NCI-H2029 (cell line): ENCODE results near the gene LUZP1.
"Not testable (repeated sequence)": the region's sequence is repeated elsewhere in the genome, so short reads cannot be mapped to it uniquely, and the experiment has no call there.

Experiments
- DNase-seq: peaks from one replicate; lab custom pipeline; 2025; lab: John Stamatoyannopoulos, UW

The LUZP1 gene

DNA sequence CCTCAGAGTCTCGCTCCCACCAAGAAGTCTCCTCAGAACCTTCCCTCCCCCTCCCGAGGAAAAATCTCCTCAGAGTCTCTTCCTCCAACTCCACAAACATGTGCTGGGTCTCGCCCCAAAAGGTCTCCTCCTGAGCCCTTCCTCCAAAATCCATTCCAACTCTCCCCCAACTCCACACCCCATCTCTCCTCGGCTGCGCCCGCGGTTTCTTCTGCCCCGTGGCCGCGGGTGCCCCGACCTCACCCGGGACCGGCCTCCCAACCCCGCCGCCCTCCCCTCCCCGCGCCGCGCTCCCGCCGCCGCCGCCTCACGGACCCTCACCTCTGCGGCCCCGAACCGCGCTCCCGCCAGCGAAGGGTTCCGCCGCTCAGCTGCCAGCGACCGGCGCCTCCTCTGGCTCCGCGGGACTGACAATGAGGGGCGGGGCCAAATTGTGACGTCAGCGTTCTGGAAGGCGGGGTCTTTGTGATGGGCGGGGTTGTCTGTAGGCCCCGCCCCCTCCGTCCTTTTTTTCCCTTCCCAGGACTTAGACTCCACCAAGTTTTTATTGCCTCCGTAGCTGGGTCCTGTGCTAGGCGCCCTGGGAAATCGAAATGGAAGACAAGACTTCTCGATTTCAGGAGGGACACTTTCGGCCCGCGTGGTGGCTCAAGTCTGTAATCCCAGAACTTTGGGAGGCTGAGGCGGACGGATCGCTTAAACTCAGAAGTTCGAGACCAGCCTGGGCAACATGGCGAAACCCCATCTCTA, at the start of gene LUZP1:
LUZP1 (minus strand) TSS at position 412 of the 750 bp plus-strand sequence.
- DNase-seq, result peak; percentile 39

DNA sequence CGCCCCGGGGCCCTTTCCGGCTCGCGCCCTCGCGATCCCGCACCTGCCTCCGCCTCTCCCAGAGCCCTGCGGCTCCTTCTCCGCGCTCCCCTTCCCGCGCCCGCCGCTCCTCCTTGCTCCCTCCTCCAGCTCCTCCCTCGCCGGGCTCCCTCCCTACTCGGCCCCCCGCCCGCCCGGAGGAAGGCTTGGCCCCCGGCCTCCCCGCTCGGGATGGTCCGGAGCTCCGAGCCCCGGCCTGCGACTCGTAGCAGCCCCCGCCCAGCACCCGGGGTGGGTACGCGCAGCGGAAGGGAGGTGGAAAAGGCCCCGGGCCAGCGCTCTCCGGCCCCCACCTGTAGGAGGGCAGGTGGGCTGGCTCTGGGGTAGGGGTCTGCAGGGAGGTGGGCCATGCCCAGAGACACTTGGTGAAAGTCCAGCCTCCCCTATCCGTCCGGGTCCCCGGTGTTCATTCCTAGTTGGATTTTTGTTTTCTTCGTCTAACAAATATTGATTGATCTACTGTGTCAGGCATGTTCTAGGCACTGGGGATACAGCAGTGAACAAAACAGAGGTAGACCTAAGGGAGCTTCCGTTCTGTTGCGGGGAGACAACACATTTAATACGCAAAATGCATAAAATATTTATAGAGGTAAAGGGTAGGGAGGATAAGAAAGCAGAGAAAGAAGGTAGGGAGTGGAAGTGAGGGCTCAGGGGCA, 48.9 kb upstream of the LUZP1 start, which contains the start of gene HTR1D:
HTR1D (minus strand) TSS at position 82 of the 695 bp plus-strand sequence. CDS start 23,283 bp downstream, outside the sequence.
- no peak for DNase-seq

DNA sequence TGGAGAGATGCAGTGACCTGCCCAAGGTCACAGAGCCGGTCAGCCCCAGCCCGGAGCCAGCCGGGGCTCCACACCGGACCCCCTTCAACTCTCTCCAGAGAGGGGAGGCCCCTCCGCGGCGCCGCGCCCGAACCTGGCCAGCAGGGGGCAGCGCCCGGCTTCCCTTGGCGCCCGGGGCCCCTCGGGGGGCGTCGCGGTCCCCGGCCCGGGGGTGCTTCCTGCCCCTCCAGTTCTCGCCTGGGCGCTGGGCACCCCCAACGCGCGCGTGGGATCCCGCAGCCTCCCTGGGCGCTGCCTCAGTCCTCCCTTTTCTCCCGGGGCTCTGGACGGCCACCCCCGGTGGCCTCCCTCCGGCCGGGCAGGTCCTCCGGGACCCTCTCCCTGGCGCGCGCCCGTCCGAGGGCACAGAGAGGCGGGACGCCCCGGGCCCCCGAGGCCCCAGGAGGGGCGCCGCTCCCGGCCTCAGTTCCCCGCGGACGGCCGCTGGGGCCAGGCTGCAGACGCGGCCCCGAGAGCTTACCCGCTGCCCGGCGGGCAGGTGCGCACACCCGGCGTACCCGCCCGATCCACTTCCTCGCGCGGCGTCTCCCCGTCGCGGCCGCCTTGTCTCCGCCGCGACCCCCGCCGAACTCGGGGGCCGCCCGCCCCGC, 48.2 kb upstream of the LUZP1 start:
- DNase-seq, result no peak

DNA sequence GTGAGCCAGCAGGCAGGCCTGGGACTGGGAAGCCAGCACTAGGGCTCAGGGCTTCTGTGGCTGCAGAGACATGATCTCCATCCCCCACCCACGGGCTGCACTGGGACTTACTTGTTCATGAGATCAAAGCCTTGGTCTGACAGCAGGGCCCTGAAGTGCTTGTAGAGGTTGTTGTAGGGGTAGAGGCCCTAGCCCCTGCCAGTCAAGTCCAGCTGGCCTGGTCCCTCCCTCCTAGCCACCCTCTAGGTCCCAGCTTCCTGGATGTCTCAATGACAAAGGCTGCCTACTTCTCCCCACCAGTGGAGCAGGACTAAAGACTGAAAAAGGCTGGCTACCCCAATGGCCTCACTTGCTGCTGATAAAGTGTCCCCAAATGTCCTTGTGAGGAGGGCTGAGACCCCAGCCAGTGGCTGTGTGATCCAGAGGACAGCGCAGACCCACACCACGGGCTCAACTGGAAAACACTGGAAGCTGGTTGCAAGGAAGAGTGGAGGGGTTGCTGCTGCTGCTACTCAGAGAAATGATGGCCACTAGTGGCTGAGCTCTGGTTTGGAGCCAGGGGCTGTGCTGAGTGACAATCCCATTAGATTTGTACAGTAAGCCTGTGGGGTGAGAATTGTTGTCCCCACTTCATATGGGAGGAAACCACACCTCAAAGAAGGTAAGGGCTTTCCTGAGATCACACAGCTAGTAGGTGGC, 47.2 kb upstream of the LUZP1 start:
- no peak for DNase-seq

DNA sequence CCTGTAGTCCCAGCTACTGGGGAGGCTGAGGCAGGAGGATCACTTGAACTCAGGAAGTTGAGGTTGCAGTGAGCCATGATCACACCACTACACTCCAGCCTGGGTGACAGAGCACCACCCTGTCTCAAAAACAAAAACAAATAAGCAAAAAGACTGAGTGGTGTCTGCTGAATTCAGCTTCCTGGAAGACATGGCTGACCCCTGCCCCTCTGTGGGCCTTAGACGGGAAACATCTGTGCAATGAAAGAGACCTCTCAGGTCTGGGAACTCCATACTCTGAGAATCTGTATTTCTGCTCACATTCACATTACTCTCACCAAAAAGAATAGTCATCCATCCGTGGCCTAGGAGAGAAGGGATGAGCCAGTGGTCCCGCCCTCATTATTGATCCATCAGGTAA, 46.6 kb upstream of the LUZP1 start:
- DNase-seq, result no peak

DNA sequence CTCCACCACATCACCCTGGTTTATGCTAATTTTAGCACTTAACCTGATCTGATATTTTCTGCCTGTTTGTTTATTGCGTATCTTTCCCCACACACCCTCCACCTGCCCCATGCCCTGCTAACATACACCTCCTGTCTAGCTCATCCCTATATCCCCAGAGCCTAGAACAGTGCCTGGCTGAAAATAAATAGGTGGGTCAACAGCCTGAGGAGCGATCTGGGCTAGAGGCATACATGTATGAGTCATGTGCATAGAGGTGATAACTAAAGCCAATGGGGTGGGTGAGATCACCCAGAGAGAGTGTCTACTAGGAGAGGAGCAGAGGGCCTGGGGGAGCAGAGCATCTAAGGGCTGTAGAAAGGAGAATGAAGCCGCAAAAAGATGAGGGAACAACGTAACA, 46.0 kb upstream of the LUZP1 start:
- DNase-seq, result no peak

DNA sequence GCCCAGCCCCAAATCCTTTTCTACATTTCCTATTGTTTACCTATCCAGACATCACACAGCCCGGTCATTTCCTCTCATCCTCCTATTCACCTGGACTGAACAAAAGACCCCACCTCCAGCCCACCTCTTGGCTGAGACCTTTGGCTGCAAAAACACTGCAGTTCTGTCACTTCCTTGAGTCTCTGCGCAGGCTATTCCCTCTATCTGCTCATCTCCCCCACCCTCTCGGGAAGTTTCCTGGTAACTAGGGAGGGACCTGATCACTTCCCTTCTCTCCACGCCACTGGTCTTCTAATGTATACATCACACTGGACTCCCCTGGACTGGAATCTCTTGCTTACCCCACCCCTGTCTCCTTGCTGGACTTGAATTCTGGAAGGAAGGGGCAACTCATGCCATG, 43.3 kb upstream of the LUZP1 start:
- DNase-seq, result no peak

DNA sequence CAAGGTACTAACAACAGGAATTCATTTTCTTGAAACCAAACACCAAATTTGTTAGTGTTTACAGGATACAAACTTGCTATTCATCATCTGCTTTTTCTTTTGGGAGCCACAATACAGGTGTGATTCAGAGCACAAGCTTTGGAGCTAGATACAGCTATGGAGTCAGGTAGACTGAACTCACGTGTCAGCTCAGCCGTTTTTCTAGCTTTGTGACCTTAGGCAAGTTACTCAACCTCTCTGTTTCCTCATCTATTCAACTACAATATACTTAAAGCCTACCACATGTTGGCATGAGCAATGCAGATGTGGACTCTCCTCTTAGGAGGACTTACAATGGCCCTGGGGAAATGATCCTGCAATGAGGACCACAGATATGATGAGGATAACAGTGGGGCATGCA, 42.3 kb upstream of the LUZP1 start:
- DNase-seq, result no peak

DNA sequence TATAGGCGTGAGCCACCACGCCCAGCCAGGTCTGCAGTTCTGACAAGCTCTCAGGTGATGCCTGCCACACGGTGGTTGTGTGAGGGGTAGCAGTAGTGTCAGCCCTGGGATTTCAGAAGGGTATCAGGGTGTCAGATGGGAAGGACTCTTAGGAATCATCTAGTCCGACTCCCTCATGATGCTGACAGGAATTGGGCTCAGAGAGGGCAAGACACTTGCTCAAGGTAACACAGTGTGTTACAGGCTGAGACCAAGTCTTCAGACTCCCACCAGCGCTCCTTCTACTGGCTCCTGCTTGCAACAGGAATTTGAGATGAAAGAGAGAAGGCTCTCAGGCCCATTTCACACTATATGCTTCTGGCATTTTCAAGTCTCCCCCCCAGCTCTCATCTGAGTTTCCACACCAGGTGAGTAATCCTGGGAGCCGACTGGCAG, 41.7 kb upstream of the LUZP1 start:
- no peak for DNase-seq

DNA sequence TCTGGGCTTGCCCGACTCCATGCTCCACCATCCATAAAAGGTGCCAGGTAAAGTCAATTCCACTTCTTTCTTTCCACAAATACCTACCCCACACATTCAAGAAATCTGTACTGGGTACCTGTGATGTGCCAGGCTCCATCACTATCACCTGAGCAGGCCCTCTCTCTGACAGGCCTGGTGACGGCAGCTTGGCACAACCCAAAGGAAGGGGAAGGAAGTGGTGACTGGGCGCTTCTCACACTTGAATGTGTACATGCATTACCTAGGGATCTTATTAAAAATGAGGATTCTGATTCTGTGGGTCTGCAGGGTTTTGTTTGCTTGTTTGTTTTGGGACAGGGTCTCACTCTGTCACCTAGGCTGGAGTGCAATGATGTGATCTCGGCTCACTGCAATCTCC, 41.1 kb upstream of the LUZP1 start:
- no peak for DNase-seq

DNA sequence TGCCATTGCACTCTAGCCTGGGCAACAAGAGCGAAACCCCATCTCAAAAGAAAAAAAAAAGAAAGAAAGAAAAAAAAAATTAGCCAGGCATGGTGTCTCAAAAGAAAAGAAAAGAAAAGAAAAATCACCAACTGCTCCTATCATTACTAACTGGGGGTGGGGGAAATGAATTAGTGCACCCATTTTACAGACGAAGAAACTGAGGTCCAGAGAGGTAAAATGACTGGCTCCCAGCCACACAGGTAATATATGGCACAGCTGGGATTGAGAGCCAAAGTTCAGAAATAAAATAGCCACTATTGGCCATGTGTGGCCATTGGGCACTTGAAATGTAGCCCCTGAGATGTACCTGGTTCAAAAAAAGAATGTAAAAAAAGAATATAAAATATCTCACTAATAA, 39.9 kb upstream of the LUZP1 start:
- DNase-seq, result no peak

DNA sequence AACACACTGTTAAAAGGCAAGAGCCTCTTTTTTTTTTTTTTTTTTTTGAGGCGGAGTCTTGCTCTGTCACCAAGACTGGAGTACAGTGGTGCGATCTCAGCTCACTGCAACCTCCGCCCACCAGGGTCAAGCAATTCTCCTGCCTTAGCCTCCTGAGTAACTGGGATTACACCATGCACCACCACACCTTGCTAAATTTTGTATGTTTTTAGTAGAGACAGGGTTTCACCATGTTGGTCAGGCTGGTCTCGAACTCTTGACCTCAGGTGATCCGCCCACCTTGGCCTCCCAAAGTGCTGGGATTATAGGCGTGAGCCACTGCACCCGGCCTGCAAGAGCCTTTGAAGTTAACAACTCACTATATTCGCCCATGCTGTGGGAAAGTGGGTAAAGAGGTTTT, 39.1 kb upstream of the LUZP1 start:
- not testable (repeated sequence) for DNase-seq

DNA sequence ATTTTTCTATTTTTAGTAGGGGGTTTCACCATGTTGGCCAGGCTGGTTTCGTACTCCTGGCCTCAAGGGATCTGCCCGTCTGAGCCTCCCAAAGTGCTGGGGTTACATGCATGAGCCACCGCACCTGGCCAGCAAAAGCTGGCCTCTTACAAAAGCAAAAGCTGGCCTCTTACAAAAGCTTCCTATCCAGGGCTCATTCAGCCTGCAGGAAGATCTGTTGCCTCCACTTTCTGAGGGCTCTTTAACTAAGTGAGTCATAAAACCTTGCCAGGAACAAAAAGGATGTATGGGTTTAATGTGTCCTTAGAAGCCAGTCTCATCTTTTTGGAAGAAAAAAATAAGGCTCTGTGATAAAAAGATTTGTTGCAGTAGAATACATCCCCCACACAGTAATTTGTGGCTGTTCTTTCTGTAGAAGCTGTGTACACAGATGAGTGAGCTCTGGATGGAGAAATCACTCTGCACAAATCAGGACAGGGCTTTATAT, 33.6 kb upstream of the LUZP1 start:
- DNase-seq, result no peak

DNA sequence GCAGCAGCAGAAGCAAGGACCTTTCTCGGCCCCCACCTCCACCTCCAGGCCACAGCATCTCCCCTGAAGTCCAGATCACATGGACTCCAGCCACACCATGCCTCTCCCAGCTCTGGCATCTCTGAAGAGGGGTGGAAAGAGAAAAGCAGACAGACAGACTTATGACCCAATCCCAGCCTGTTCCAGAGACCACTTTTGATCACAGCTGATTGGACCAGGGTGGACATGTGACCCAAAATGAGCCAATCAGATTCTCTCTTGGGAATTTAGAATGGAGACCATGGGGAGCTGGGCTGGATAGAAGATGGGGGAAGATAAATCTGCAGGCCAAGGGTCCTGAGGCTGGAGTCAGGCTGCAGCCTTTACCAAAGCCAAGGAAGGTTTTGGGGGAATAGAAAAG, 32.2 kb upstream of the LUZP1 start:
- DNase-seq, result no peak

DNA sequence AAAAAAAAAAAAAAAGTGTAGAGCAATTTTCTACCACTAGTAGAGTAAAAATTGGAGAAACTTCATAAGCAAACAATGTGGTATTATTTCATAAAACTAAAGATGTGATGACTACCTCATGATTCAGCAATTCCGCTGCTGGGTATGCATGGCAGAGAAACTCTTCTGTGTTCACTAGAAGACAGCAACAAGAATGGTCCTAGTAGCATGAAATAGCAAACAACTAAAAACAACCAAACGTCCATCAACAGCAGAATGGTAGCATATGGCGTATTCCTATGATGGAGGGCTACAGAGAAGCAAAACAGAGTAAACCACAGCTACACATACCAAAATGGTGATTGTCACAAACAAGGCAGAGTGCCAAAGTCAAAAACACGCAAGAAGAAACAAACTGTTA, 29.7 kb upstream of the LUZP1 start:
- no peak for DNase-seq

DNA sequence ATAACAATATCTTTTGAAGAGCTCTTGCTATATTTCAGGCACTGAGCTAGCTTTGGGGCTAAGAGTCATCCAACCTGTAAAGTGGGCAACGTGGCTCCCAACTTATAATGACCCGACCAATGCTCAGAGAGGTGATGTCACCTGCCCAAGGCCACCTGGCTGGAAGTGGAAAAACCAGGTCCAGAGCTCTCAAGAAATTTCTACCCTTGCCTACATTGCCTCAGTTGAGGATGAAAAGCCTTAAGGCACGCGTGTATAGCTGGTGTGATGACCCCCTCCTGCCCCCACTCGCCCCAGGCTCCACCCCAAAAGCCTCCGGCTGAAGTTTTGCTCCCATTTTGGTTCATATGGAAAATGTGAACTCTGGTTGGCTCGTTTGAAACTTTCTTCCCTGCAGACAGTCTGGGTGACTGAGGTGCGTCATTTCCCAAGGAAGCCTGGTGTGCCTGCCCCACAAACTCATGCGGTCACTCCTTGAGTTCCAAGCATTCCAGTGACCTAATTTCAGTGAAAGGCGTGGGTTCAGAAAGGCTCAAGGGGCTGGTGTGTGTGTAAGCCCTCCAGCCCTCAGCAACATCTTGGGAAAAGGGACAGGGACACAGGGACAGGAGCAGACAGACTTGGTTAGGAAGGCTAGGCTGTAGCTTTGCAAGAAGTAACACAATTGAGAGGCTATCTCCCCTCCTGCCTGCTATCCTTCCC, 28.1 kb upstream of the LUZP1 start:
- no peak for DNase-seq

DNA sequence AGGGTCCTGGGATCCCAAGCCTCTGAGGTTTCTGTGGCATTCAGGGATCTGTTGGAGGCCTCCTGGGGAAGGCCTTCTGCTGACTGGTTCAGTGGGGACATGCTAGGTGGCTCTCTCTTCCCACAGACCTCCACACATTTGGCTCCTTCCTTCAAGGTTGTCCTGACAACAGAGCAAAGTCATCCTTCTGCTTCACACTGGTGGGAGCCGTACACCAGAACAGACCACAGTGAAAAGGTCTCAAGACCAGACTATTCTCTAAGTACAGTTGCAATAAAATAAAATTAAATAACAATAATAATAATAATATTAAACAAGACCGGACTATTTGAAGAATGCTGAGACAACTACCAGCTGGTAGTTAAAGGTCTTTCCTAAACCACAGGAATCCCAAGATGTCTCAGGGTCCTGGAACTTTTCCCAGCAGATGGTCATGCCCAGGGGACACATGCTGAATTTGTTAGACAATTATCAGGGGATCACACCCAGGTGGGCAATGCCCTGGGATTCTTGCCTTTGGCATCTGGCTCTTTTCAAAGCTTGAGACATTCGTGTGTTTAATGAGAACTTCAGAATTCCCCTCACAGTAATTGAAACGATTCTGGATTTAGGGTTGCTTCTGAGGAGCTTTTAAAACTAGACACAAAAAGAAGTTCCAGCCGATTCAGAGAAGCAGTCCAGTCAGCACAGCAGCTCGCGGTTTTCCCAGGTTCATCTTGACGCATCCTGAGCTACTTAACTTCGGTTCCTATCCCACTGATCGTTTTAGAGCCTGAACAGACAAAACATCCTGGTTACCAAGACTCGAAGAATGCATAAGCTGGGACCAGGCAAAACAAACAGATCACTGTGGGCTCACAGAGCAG, 25.7 kb upstream of the LUZP1 start:
- no peak for DNase-seq

DNA sequence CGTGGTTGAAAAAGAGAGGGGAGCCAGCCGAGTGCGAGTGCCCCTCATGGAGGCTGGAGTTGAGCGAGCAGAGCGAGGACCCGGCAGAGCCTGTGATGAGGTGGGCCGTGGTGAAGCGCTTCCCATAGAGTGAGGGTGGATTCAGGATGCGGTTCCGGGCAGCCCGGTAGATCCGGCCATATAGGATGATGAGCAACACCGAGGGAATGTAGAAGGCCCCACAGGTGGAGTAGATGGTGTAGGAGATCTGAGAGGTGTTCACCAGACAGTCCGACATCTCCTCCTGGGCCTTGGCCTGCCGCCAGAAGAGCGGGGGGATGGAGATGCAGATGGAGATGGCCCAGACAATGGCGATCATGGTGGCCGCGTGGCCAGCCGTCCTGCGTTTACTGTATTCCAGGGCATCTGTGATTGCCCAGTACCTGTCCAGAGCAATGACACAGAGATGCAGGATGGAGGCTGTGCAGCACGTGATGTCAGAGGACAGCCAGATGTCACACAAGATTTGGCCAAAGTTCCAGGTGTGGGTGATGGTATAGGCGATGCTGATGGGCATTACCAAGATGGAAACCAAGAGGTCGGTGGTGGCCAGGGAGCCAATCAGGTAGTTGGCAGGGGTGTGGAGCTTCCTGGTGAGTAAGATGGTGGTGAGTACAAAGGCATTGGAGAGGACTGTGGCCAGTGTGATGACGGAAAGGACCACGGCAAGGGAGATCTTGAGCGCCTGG, 24.9 kb upstream of the LUZP1 start:
- no peak for DNase-seq

DNA sequence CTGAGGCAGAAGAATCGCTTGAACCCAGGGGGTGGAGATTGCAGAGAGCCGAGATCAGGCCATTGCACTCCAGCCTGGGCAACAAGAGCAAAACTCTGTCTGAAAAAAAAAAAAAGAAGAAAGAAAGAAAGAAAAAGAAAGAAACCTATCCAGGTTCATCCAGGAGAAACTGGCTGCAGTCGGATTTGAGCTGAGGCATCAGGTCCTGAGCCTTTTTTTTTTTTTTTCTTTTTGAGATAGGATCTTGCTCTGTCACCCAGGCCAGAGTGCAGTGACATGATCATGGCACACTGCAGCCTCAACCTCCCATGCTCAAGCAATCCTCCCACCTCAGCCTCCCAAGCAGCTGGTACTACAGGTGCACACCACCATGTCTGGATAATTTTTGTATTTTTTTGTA, 22.5 kb upstream of the LUZP1 start:
- no peak for DNase-seq

DNA sequence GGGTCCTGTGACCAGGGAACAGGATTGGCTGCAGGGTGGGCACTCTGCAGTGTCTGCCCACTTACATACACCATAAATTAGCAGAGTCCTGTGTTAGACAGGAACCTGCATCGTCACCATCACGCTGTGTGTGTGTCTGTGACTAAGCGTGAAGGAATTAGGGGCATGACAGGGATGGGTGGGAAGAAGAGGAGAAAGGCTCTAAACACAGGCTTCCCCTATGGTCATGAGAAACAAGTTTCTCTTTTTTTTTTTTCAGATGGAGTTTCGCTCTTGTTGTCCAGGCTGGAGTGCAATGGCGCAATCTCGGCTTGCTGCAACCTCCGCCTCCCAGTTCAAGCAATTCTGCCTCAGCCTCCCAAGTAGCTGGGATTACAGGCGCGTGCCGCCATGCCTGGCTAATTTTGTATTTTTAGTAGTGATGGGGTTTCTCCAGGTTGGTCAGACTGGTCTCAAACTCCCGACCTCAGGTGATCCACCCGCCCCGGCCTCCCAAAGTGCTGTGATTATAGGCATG, 20.3 kb upstream of the LUZP1 start:
- not testable (repeated sequence) for DNase-seq
